Mesendoderm (in vitro differentiated cells): ENCODE measurements around the gene VEGFD.

Source experiments
- DNase-seq: peaks from one replicate; pipeline ENCODE4 v3.0.0; 2013
- H2AK5ac ChIP-seq: 2 replicates; pipeline ENCODE4 v1.6.1; 2013; ENCODE audit warnings: low read length, inconsistent platforms
- H2BK120ac ChIP-seq: 2 replicates; pipeline ENCODE4 v1.6.1; 2013; ENCODE audit warnings: low read depth, mild to moderate bottlenecking, low read length, moderate library complexity, mixed read lengths
- H2BK15ac ChIP-seq: replicated peaks from 2 replicates; pipeline ENCODE4 v1.6.1; 2013; ENCODE audit warnings: low read depth, mild to moderate bottlenecking, moderate library complexity
- H2BK5ac ChIP-seq: 2 replicates; pipeline ENCODE4 v1.6.1; 2013; ENCODE audit warnings: low read length, inconsistent platforms
- H3K18ac ChIP-seq: 2 replicates; pipeline ENCODE4 v1.6.1; 2013; ENCODE audit warnings: mild to moderate bottlenecking, low read length, mixed read lengths
- H3K23ac ChIP-seq: one replicate; pipeline ENCODE4 v1.6.1; 2013; ENCODE audit warnings: low read length
- H3K27ac ChIP-seq: 2 replicates; pipeline ENCODE4 v1.5.1; 2013; ENCODE audit warnings: low read depth, mild to moderate bottlenecking, inconsistent platforms, low read length, moderate library complexity
- H3K27me3 ChIP-seq: 2 replicates; pipeline ENCODE4 v1.6.1; 2013; ENCODE audit warnings: low read length, control low read depth, mild to moderate bottlenecking, inconsistent platforms; ENCODE audit not compliant: insufficient read depth, poor library complexity
- H3K36me3 ChIP-seq: 2 replicates; pipeline ENCODE4 v1.6.1; 2013; ENCODE audit warnings: low read length, inconsistent platforms; ENCODE audit not compliant: control insufficient read depth, insufficient read depth
- H3K4ac ChIP-seq: one replicate; pipeline ENCODE4 v1.6.1; 2013; ENCODE audit warnings: low read depth, mild to moderate bottlenecking, low read length, moderate library complexity
- H3K4me1 ChIP-seq: 2 replicates; pipeline ENCODE4 v1.6.1; 2013; ENCODE audit warnings: low read depth, low read length, inconsistent platforms; ENCODE audit not compliant: control insufficient read depth
- H3K4me2 ChIP-seq: 2 replicates; pipeline ENCODE4 v1.6.1; 2013; ENCODE audit warnings: low read length
- H3K4me3 ChIP-seq: 2 replicates; pipeline ENCODE4 v1.5.1; 2013; ENCODE audit warnings: mild to moderate bottlenecking, low read length
- H3K56ac ChIP-seq: one replicate; pipeline ENCODE4 v1.6.1; 2013; ENCODE audit warnings: low read length
- H3K79me1 ChIP-seq: 2 replicates; pipeline ENCODE4 v1.6.1; 2013; ENCODE audit warnings: low read length, inconsistent platforms
- H3K79me2 ChIP-seq: 2 replicates; pipeline ENCODE4 v1.6.1; 2013; ENCODE audit warnings: mild to moderate bottlenecking, low read length; ENCODE audit not compliant: control insufficient read depth, insufficient read depth
- H3K9ac ChIP-seq: 2 replicates; pipeline ENCODE4 v1.6.1; 2013; ENCODE audit warnings: low read length, inconsistent platforms
- H4K5ac ChIP-seq: one replicate; pipeline ENCODE4 v1.6.1; 2013; ENCODE audit warnings: low read length
- H4K8ac ChIP-seq: one replicate; pipeline ENCODE4 v1.6.1; 2013; ENCODE audit warnings: low read depth, mild to moderate bottlenecking, control low read depth, low read length, moderate library complexity
- WGBS: extraction: QIAGEN DNeasy Blood & Tissue Kit; methylation state at CpG from one replicate; pipeline ENCODE4 v1.1.7; 2013; ENCODE audit warnings: low lambda C conversion rate, missing lambda C conversion rate; ENCODE audit not compliant: insufficient coverage; ENCODE audit errors: extremely low coverage; 5-methylcytosine and 5-hydroxymethylcytosine counted together

Gene VEGFD

DNA sequence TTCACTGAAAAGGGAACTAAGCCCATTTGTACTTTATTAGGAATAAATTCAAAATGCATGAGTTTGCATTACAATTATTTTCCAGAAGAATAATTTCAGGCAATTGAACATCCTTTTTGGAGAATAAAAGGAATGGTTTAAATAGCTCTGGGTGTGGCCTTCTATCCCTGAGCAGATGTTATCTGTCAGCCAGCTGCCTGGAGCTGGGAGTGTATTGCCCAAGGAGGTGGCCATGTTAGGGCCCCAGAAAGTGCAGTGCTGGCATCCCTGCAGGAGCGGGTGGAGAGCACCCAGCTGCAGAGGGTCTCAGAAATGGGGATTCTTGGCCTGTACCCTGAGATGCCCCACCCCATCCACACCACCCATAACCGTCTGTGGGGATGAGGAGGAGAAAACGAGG is 21.6 kb upstream of the VEGFD start:
- H3K79me1 ChIP-seq = no peaks in the 10 kb centered on the region
- no peaks in the 10 kb centered on the region for H3K27me3 ChIP-seq
- no CpG with 5 or more reads among the region's 3 CpGs for WGBS
- H2BK120ac ChIP-seq = no peak overlapping the region
- H3K23ac ChIP-seq = no peak overlapping the region
- no peak overlapping the region for H3K4ac ChIP-seq
- H3K36me3 ChIP-seq = no peaks in the 10 kb centered on the region
- no peak overlapping the region for H4K8ac ChIP-seq
- H3K4me1 ChIP-seq = no peaks in the 10 kb centered on the region
- H3K9ac ChIP-seq = no peak overlapping the region
- no peaks in the 10 kb centered on the region for H3K79me2 ChIP-seq
- no peak overlapping the region for H2BK15ac ChIP-seq
- H3K4me2 ChIP-seq = no peak overlapping the region
- no peak overlapping the region for H3K56ac ChIP-seq
- H3K27ac ChIP-seq = no peak overlapping the region
- no peak overlapping the region for H2AK5ac ChIP-seq
- no peak overlapping the region for H2BK5ac ChIP-seq
- H3K18ac ChIP-seq = no peak overlapping the region
- H3K4me3 ChIP-seq = no peak overlapping the region
- H4K5ac ChIP-seq = no peak overlapping the region
- DNase-seq = no peak

DNA sequence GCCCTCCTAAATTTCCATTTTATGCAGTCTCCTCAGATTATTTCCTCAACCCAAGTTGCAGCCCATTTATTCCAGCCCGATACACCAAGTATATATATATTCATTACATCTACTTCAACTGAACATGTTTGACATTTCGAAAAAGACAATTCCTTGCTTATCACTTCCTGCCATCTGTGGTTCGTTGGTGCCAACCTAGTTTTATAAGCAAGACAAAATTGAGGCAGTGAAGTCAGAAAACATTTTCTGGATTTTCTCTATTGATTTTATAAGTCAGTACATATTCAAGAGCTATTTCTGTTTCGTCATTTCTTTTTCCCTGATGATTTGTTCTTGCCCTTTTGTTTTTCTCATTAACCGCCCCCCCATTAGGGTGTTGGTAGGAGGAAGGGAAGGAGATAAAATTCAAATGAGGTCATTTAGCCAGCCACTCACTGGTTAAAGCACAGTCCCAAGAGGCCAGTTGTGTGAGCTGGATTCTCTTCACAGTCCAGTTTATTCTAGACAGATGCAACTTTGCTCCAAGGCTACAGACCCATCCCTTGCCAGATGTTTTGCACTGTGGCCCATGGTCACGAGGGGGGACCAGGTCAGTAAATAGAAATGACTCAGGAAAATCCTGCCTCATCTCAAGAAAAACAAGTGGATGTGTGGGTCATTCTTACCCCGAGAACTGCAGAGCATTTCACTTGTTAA is 20.3 kb upstream of the VEGFD start:
- Histone ChIP-seq H3K79me2 (no peaks in the 10 kb centered on the region), H2BK5ac (no peak overlapping the region), H4K5ac (no peak overlapping the region), H3K4me1 (no peaks in the 10 kb centered on the region), H3K27ac (no peak overlapping the region), H3K4ac (no peak overlapping the region), H4K8ac (no peak overlapping the region), H3K9ac (no peak overlapping the region), H3K23ac (no peak overlapping the region), H2BK120ac (no peak overlapping the region), H3K79me1 (no peaks in the 10 kb centered on the region), H2BK15ac (no peak overlapping the region), H3K36me3 (no peaks in the 10 kb centered on the region), H3K56ac (no peak overlapping the region), H2AK5ac (no peak overlapping the region), H3K4me3 (no peak overlapping the region), H3K4me2 (no peak overlapping the region), H3K27me3 (no peaks in the 10 kb centered on the region), H3K18ac (no peak overlapping the region)
- DNase-seq = peak; percentile 0
- no CpG with 5 or more reads among the region's 7 CpGs for WGBS

DNA sequence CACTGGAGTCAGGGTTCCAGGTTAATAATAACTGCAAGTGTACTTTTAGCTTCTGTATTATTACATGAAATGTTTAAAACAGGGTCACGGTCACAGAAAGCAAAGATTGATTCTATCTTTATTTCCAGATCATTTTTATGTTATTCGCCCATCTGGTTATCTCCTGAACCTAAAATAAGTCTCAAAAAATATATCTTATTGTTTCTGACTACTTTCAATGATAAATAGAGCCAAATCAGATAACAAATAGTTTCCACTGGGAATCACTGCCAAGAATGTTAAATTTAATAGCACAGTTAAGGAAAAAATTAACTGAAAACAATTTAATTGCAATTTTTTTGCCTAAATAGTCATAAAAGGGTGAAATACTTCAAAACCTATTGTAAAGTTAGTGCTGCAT is 17.2 kb upstream of the VEGFD start:
- no peaks in the 10 kb centered on the region for H3K79me1 ChIP-seq
- H3K36me3 ChIP-seq = no peaks in the 10 kb centered on the region
- H3K9ac ChIP-seq = no peak overlapping the region
- H3K23ac ChIP-seq = no peak overlapping the region
- H3K4me2 ChIP-seq = no peak overlapping the region
- H2BK5ac ChIP-seq = no peak overlapping the region
- no peaks in the 10 kb centered on the region for H3K79me2 ChIP-seq
- H2BK120ac ChIP-seq = no peak overlapping the region
- no peak for DNase-seq
- H2BK15ac ChIP-seq = no peak overlapping the region
- H4K5ac ChIP-seq = no peak overlapping the region
- H3K4ac ChIP-seq = no peak overlapping the region
- no peak overlapping the region for H4K8ac ChIP-seq
- no CpG with 5 or more reads among the region's 2 CpGs for WGBS
- H3K27me3 ChIP-seq = no peaks in the 10 kb centered on the region
- H3K18ac ChIP-seq = no peak overlapping the region
- H3K27ac ChIP-seq = no peak overlapping the region
- no peak overlapping the region for H3K4me3 ChIP-seq
- H3K4me1 ChIP-seq = no peaks in the 10 kb centered on the region
- H3K56ac ChIP-seq = no peak overlapping the region
- no peak overlapping the region for H2AK5ac ChIP-seq

DNA sequence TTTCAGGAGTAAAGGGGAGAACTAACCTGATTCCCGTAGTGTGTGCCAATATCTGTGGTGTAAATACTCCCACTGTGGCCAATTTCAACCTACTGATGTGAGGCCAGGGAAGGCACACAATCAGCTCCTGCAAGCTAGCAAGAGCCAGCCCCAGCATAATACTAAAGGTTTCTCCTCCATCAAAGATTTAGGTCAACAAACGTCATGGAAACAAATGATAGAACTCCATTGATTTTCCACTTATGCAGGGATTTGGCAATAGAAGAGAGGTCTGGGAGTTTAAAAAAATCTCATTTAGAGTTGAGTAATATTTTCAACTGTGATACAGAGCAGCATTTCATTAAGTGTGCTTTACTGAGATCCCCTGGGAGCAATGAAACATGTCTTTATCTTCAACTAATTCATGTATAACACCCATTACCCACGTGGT is 15.8 kb upstream of the VEGFD start:
- DNase-seq = no peak
- Histone ChIP-seq H3K79me1 (no peaks in the 10 kb centered on the region), H3K56ac (no peak overlapping the region), H3K27me3 (no peaks in the 10 kb centered on the region), H2AK5ac (no peak overlapping the region), H4K8ac (no peak overlapping the region), H3K4me2 (no peak overlapping the region), H3K4ac (no peak overlapping the region), H3K23ac (no peak overlapping the region), H3K4me3 (no peak overlapping the region), H3K36me3 (no peaks in the 10 kb centered on the region), H2BK15ac (no peak overlapping the region), H3K9ac (no peak overlapping the region), H2BK120ac (no peak overlapping the region), H2BK5ac (no peak overlapping the region), H4K5ac (no peak overlapping the region), H3K4me1 (no peaks in the 10 kb centered on the region), H3K79me2 (no peaks in the 10 kb centered on the region), H3K27ac (no peak overlapping the region), H3K18ac (no peak overlapping the region)
- WGBS = no CpG with 5 or more reads among the region's 3 CpGs

DNA sequence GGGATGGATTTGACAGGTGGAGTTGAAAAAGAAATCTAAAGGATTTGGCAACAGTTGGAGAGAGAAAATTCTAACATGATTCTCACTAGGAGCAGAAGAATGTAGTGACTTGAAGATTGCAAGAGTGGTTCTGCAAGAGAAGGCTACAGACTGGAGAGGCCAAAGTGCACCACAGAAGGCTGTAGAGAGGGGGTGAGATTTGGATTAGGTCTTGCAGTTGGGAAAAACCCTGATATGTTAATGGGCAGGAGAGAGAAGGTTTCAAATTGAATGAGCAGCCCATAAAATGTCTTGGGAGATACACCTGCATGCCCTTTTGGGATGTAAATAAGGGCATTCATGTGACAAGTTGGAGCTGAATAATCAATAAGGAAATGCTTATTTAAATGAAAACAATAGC is 14.7 kb upstream of the VEGFD start:
- H4K5ac ChIP-seq = no peak overlapping the region
- no peaks in the 10 kb centered on the region for H3K4me1 ChIP-seq
- no peak overlapping the region for H3K18ac ChIP-seq
- H4K8ac ChIP-seq = no peak overlapping the region
- no peaks in the 10 kb centered on the region for H3K79me2 ChIP-seq
- no peaks in the 10 kb centered on the region for H3K79me1 ChIP-seq
- no peak overlapping the region for H3K56ac ChIP-seq
- no peak overlapping the region for H2AK5ac ChIP-seq
- no peak overlapping the region for H3K27ac ChIP-seq
- H3K36me3 ChIP-seq = no peaks in the 10 kb centered on the region
- no peak overlapping the region for H3K4me2 ChIP-seq
- H2BK15ac ChIP-seq = no peak overlapping the region
- no peaks in the 10 kb centered on the region for H3K27me3 ChIP-seq
- no peak overlapping the region for H3K23ac ChIP-seq
- H3K4ac ChIP-seq = no peak overlapping the region
- no peak overlapping the region for H3K9ac ChIP-seq
- no peak overlapping the region for H3K4me3 ChIP-seq
- no peak overlapping the region for H2BK5ac ChIP-seq
- DNase-seq = no peak
- H2BK120ac ChIP-seq = no peak overlapping the region

DNA sequence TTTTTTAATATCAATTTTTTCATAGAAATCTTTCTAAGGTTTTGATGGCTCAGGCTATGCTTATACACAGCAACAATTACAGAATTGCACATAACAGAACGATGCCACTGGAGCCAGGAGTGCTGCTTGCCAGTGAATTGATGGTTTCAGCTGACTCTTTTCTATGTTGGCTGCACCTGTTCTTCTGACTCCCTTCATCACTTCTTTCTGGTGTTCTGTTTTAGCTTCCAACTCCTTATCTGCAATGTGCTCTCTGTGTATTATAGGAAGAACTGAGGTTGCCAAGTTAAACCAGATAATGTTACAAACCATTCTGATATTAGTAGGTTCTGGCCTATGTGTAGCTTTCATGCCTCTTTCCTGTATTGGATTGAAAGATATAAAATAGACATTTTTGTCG is 11.6 kb upstream of the VEGFD start:
- no peaks in the 10 kb centered on the region for H3K4me1 ChIP-seq
- no CpG with 5 or more reads among the region's 2 CpGs for WGBS
- no peaks in the 10 kb centered on the region for H3K79me2 ChIP-seq
- no peak overlapping the region for H3K18ac ChIP-seq
- no peak overlapping the region for H3K9ac ChIP-seq
- no peak overlapping the region for H4K5ac ChIP-seq
- H2BK120ac ChIP-seq = no peak overlapping the region
- no peak overlapping the region for H2AK5ac ChIP-seq
- H3K27ac ChIP-seq = no peak overlapping the region
- no peak overlapping the region for H3K4ac ChIP-seq
- no peak overlapping the region for H4K8ac ChIP-seq
- H3K36me3 ChIP-seq = no peaks in the 10 kb centered on the region
- no peak overlapping the region for H2BK5ac ChIP-seq
- H2BK15ac ChIP-seq = no peak overlapping the region
- H3K56ac ChIP-seq = no peak overlapping the region
- H3K79me1 ChIP-seq = no peaks in the 10 kb centered on the region
- H3K4me2 ChIP-seq = no peak overlapping the region
- no peak overlapping the region for H3K23ac ChIP-seq
- no peak overlapping the region for H3K4me3 ChIP-seq
- DNase-seq = no peak
- H3K27me3 ChIP-seq = no peaks in the 10 kb centered on the region
